Ishikawa (cell line): ENCODE data around the gene WDR64.

ENCODE experiments used
- CEBPB ChIP-seq: IDR thresholded peaks from 2 replicates; pipeline ENCODE4 v1.6.1; 2012
- CREB1 ChIP-seq: IDR thresholded peaks from 2 replicates; pipeline ENCODE4 v1.6.1; 2012; ENCODE audit warnings: low read depth
- EGR1 ChIP-seq: IDR thresholded peaks from 2 replicates; pipeline ENCODE4 v1.6.1; 2012
- EP300 ChIP-seq: IDR thresholded peaks from 2 replicates; pipeline ENCODE4 v1.6.1; 2012; ENCODE audit warnings: borderline replicate concordance
- FOXM1 ChIP-seq: IDR thresholded peaks from 2 replicates; pipeline ENCODE4 v1.6.1; 2012; ENCODE audit warnings: low read depth, borderline replicate concordance
- MAX ChIP-seq: IDR thresholded peaks from 2 replicates; pipeline ENCODE4 v1.6.1; 2012
- NFIC ChIP-seq: IDR thresholded peaks from 2 replicates; pipeline ENCODE4 v1.6.1; 2012
- RAD21 ChIP-seq: IDR thresholded peaks from 2 replicates; pipeline ENCODE4 v1.6.1; 2012; ENCODE audit warnings: low read depth
- TAF1 ChIP-seq: IDR thresholded peaks from 2 replicates; pipeline ENCODE4 v1.6.1; 2012; ENCODE audit warnings: low read depth, mild to moderate bottlenecking
- TCF12 ChIP-seq: IDR thresholded peaks from 2 replicates; pipeline ENCODE4 v1.6.1; 2012; ENCODE audit warnings: low read depth
- TEAD4 ChIP-seq: IDR thresholded peaks from 2 replicates; pipeline ENCODE4 v1.6.1; 2012
- YY1 ChIP-seq: IDR thresholded peaks from 2 replicates; pipeline ENCODE4 v1.6.1; 2012; ENCODE audit warnings: low read depth
- ZBTB7A ChIP-seq: IDR thresholded peaks from 2 replicates; pipeline ENCODE4 v1.6.1; 2012; ENCODE audit warnings: low read depth
- TF ChIP-seq, protein P1 (sequence below): IDR thresholded peaks from 2 replicates; pipeline ENCODE4 v1.6.1; 2012; ENCODE audit warnings: low read depth, mild to moderate bottlenecking
- TF ChIP-seq, protein P2 (sequence below): IDR thresholded peaks from 2 replicates; pipeline ENCODE4 v1.6.1; 2012

Gene WDR64

GRCh38 chr1:241738284-241739078, 86.4 kb downstream of the WDR64 start:
- TF ChIP-seq TCF12 (no peak), NFIC (no peak), CEBPB (no peak), EGR1 (no peak), RAD21 (no peak), TEAD4 (no peak), MAX (no peak), EP300 (no peak), FOXM1 (no peak), ZBTB7A (no peak)
- TF ChIP-seq, protein P1, sequence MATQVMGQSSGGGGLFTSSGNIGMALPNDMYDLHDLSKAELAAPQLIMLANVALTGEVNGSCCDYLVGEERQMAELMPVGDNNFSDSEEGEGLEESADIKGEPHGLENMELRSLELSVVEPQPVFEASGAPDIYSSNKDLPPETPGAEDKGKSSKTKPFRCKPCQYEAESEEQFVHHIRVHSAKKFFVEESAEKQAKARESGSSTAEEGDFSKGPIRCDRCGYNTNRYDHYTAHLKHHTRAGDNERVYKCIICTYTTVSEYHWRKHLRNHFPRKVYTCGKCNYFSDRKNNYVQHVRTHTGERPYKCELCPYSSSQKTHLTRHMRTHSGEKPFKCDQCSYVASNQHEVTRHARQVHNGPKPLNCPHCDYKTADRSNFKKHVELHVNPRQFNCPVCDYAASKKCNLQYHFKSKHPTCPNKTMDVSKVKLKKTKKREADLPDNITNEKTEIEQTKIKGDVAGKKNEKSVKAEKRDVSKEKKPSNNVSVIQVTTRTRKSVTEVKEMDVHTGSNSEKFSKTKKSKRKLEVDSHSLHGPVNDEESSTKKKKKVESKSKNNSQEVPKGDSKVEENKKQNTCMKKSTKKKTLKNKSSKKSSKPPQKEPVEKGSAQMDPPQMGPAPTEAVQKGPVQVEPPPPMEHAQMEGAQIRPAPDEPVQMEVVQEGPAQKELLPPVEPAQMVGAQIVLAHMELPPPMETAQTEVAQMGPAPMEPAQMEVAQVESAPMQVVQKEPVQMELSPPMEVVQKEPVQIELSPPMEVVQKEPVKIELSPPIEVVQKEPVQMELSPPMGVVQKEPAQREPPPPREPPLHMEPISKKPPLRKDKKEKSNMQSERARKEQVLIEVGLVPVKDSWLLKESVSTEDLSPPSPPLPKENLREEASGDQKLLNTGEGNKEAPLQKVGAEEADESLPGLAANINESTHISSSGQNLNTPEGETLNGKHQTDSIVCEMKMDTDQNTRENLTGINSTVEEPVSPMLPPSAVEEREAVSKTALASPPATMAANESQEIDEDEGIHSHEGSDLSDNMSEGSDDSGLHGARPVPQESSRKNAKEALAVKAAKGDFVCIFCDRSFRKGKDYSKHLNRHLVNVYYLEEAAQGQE, result no peak

GRCh38 chr1:241742084-241742483, 90.0 kb downstream of the WDR64 start:
- TF ChIP-seq ZBTB7A (no peak), MAX (no peak), TCF12 (no peak), CEBPB (no peak), NFIC (no peak), EGR1 (no peak), RAD21 (no peak), FOXM1 (no peak)
- TF ChIP-seq, protein P1, result no peak
- TF ChIP-seq, protein P2, sequence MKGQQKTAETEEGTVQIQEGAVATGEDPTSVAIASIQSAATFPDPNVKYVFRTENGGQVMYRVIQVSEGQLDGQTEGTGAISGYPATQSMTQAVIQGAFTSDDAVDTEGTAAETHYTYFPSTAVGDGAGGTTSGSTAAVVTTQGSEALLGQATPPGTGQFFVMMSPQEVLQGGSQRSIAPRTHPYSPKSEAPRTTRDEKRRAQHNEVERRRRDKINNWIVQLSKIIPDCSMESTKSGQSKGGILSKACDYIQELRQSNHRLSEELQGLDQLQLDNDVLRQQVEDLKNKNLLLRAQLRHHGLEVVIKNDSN, result no peak

GRCh38 chr1:241744591-241744990, 92.5 kb downstream of the WDR64 start:
- TF ChIP-seq TCF12 (no peak), ZBTB7A (no peak), MAX (no peak), FOXM1 (no peak), RAD21 (no peak), NFIC (no peak)

DNA sequence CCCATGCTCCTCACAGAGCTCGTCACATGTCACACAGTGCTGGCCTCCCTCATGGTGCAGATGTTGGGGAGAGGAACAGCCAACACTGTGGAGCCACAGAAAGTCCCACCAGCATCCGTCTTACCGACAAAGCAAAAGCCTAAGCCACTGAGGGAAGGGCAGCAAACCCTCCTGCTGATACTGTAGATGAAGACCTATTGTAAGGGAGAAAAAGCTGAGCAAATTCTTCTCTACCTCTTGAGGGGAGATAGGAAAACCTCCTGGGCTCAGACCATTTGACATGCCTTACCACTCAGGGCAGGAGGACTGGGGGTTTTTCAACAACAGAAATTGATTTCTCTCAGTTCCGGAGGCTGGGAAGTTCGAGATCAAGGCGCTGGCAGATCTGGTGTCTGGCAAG, 95.9 kb downstream of the WDR64 start:
- TF ChIP-seq ZBTB7A (no peak), TEAD4 (no peak), TCF12 (no peak), EP300 (no peak), NFIC (no peak), CREB1 (no peak), FOXM1 (no peak), MAX (no peak), YY1 (no peak), RAD21 (no peak), EGR1 (no peak), TAF1 (no peak), CEBPB (no peak)
- TF ChIP-seq, protein P2, result no peak
- TF ChIP-seq, protein P1, result no peak
